ENCODE results near the gene SOX10. TPM values are rescaled to one million over a fixed set of nuclear protein-coding genes. Genes with fewer than 3 reads are reported as not detected.

SOX10 gene
- total RNA-seq, 1 experiment from 2014 or later, result 2.7 TPM

DNA sequence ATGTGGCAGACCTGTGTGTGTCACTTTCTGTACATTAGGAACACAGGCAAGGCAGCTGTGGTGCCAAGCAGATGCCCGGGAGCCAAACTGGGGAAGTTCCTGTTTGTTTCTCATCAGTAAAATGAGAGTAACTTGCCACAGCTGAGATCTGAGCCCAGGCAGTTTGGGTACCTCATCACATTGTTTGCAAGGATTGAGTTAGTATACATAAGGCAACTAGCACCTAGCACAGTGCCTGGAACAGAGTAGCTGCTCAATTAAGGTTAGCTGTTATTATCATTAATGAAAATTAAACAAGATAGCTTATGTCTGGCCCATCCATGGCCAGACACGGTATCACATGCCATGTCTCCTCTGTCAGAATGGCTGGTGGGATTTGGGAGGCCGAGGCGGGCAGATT, 7.8 kb downstream of the SOX10 start:
- no peak for DNase-seq (ENCODE audit: low spot score)
- Mint-ChIP-seq H3K4me1 (peaks cover 11% of the 10 kb centered on the region), H3K4me3 (no peak overlapping the region), H3K9me3 (no peaks in the 10 kb centered on the region), H3K27me3 (ENCODE audit: low read depth) (no peaks in the 10 kb centered on the region), H3K36me3 (peaks cover 11% of the 10 kb centered on the region; the same call in 1 of the 2 replicates), H3K27ac (peak overlapping the region; percentile 61; the same call in 1 of the 2 replicates)
- ChIA-PET CTCF (no interaction called here), POLR2A (no interaction called here)
- TF ChIP-seq KAT7 (CRISPR knock-in tag; IDR thresholded peaks at IDR 0.05; ENCODE audit: borderline replicate concordance) (no peak), OVOL2 (CRISPR knock-in tag; IDR thresholded peaks at IDR 0.05; ENCODE audit: borderline replicate concordance) (no peak), NR2C2 (CRISPR knock-in tag; IDR thresholded peaks at IDR 0.05) (no peak), GABPB1 (CRISPR knock-in tag; IDR thresholded peaks at IDR 0.05) (no peak), CBFB (CRISPR knock-in tag; IDR thresholded peaks at IDR 0.05; ENCODE audit: low read depth) (no peak), TP53 (CRISPR knock-in tag; IDR thresholded peaks at IDR 0.05) (no peak), FOXP1 (CRISPR knock-in tag; IDR thresholded peaks at IDR 0.05; ENCODE audit: borderline replicate concordance) (no peak), ZBTB21 (CRISPR knock-in tag; IDR thresholded peaks at IDR 0.05; ENCODE audit: borderline replicate concordance) (no peak), ZNF138 (CRISPR knock-in tag; conservative IDR thresholded peaks at IDR 0.05) (no peak)
- TF ChIP-seq, protein P1, sequence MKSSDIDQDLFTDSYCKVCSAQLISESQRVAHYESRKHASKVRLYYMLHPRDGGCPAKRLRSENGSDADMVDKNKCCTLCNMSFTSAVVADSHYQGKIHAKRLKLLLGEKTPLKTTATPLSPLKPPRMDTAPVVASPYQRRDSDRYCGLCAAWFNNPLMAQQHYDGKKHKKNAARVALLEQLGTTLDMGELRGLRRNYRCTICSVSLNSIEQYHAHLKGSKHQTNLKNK (CRISPR knock-in tag; IDR thresholded peaks at IDR 0.05), result no peak
- TF ChIP-seq, protein P2, sequence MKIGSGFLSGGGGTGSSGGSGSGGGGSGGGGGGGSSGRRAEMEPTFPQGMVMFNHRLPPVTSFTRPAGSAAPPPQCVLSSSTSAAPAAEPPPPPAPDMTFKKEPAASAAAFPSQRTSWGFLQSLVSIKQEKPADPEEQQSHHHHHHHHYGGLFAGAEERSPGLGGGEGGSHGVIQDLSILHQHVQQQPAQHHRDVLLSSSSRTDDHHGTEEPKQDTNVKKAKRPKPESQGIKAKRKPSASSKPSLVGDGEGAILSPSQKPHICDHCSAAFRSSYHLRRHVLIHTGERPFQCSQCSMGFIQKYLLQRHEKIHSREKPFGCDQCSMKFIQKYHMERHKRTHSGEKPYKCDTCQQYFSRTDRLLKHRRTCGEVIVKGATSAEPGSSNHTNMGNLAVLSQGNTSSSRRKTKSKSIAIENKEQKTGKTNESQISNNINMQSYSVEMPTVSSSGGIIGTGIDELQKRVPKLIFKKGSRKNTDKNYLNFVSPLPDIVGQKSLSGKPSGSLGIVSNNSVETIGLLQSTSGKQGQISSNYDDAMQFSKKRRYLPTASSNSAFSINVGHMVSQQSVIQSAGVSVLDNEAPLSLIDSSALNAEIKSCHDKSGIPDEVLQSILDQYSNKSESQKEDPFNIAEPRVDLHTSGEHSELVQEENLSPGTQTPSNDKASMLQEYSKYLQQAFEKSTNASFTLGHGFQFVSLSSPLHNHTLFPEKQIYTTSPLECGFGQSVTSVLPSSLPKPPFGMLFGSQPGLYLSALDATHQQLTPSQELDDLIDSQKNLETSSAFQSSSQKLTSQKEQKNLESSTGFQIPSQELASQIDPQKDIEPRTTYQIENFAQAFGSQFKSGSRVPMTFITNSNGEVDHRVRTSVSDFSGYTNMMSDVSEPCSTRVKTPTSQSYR (CRISPR knock-in tag; IDR thresholded peaks at IDR 0.05), result no peak
- TF ChIP-seq, protein P3, sequence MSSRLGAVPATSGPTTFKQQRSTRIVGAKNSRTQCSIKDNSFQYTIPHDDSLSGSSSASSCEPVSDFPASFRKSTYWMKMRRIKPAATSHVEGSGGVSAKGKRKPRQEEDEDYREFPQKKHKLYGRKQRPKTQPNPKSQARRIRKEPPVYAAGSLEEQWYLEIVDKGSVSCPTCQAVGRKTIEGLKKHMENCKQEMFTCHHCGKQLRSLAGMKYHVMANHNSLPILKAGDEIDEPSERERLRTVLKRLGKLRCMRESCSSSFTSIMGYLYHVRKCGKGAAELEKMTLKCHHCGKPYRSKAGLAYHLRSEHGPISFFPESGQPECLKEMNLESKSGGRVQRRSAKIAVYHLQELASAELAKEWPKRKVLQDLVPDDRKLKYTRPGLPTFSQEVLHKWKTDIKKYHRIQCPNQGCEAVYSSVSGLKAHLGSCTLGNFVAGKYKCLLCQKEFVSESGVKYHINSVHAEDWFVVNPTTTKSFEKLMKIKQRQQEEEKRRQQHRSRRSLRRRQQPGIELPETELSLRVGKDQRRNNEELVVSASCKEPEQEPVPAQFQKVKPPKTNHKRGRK (CRISPR knock-in tag; IDR thresholded peaks at IDR 0.05; ENCODE audit: borderline replicate concordance), result no peak
- TF ChIP-seq, protein P4, sequence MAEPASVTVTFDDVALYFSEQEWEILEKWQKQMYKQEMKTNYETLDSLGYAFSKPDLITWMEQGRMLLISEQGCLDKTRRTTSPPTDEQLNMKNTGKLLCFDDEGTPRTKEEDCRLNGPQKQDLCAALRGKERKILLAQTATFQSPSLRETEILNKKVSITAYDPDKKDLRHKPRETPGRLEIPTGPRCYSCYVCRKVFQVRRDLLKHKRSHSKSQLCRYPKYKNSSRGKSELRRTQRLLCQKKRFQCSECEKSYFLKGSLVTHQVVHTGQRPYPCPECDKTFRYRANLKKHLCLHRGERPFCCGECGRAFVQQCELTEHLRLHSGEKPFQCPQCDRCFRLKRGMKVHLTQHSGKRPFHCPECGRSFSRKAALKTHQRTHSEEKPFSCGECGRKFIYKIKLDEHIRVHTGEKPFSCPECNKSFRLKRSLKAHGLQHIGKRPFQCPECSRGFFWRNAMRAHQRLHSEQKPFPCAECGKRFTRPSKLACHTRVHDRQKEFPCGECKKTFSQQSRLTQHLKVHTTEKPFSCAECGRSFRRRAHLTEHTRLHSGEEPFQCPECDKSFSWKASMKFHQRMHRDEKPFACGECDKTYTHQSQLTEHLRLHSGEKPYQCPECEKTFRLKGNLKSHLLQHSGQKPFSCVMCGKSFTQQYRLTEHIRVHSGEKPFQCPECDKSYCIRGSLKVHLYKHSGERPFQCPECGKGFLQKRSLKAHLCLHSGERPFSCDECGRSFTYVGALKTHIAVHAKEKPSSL (CRISPR knock-in tag; conservative IDR thresholded peaks at IDR 0.05), result no peak
- TF ChIP-seq, protein P5, sequence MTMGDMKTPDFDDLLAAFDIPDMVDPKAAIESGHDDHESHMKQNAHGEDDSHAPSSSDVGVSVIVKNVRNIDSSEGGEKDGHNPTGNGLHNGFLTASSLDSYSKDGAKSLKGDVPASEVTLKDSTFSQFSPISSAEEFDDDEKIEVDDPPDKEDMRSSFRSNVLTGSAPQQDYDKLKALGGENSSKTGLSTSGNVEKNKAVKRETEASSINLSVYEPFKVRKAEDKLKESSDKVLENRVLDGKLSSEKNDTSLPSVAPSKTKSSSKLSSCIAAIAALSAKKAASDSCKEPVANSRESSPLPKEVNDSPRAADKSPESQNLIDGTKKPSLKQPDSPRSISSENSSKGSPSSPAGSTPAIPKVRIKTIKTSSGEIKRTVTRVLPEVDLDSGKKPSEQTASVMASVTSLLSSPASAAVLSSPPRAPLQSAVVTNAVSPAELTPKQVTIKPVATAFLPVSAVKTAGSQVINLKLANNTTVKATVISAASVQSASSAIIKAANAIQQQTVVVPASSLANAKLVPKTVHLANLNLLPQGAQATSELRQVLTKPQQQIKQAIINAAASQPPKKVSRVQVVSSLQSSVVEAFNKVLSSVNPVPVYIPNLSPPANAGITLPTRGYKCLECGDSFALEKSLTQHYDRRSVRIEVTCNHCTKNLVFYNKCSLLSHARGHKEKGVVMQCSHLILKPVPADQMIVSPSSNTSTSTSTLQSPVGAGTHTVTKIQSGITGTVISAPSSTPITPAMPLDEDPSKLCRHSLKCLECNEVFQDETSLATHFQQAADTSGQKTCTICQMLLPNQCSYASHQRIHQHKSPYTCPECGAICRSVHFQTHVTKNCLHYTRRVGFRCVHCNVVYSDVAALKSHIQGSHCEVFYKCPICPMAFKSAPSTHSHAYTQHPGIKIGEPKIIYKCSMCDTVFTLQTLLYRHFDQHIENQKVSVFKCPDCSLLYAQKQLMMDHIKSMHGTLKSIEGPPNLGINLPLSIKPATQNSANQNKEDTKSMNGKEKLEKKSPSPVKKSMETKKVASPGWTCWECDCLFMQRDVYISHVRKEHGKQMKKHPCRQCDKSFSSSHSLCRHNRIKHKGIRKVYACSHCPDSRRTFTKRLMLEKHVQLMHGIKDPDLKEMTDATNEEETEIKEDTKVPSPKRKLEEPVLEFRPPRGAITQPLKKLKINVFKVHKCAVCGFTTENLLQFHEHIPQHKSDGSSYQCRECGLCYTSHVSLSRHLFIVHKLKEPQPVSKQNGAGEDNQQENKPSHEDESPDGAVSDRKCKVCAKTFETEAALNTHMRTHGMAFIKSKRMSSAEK (CRISPR knock-in tag; IDR thresholded peaks at IDR 0.05; ENCODE audit: borderline replicate concordance), result no peak
- TF ChIP-seq, protein P6, sequence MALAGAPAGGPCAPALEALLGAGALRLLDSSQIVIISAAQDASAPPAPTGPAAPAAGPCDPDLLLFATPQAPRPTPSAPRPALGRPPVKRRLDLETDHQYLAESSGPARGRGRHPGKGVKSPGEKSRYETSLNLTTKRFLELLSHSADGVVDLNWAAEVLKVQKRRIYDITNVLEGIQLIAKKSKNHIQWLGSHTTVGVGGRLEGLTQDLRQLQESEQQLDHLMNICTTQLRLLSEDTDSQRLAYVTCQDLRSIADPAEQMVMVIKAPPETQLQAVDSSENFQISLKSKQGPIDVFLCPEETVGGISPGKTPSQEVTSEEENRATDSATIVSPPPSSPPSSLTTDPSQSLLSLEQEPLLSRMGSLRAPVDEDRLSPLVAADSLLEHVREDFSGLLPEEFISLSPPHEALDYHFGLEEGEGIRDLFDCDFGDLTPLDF (CRISPR knock-in tag; IDR thresholded peaks at IDR 0.05), result no peak
- TF ChIP-seq, protein P7, sequence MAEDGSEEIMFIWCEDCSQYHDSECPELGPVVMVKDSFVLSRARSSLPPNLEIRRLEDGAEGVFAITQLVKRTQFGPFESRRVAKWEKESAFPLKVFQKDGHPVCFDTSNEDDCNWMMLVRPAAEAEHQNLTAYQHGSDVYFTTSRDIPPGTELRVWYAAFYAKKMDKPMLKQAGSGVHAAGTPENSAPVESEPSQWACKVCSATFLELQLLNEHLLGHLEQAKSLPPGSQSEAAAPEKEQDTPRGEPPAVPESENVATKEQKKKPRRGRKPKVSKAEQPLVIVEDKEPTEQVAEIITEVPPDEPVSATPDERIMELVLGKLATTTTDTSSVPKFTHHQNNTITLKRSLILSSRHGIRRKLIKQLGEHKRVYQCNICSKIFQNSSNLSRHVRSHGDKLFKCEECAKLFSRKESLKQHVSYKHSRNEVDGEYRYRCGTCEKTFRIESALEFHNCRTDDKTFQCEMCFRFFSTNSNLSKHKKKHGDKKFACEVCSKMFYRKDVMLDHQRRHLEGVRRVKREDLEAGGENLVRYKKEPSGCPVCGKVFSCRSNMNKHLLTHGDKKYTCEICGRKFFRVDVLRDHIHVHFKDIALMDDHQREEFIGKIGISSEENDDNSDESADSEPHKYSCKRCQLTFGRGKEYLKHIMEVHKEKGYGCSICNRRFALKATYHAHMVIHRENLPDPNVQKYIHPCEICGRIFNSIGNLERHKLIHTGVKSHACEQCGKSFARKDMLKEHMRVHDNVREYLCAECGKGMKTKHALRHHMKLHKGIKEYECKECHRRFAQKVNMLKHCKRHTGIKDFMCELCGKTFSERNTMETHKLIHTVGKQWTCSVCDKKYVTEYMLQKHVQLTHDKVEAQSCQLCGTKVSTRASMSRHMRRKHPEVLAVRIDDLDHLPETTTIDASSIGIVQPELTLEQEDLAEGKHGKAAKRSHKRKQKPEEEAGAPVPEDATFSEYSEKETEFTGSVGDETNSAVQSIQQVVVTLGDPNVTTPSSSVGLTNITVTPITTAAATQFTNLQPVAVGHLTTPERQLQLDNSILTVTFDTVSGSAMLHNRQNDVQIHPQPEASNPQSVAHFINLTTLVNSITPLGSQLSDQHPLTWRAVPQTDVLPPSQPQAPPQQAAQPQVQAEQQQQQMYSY (CRISPR knock-in tag; IDR thresholded peaks at IDR 0.05), result no peak
- TF ChIP-seq, protein P8, sequence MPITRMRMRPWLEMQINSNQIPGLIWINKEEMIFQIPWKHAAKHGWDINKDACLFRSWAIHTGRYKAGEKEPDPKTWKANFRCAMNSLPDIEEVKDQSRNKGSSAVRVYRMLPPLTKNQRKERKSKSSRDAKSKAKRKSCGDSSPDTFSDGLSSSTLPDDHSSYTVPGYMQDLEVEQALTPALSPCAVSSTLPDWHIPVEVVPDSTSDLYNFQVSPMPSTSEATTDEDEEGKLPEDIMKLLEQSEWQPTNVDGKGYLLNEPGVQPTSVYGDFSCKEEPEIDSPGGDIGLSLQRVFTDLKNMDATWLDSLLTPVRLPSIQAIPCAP (CRISPR knock-in tag; IDR thresholded peaks at IDR 0.05), result no peak
- no peak for ATAC-seq

Data from WTC11 (cell line).